LNCaP clone FGC (cell line): ENCODE data around the gene DNPH1.

Experiments
- DNase-seq: peaks from one replicate; pipeline ENCODE4 v3.0.0-alpha.2; 2011; ENCODE audit warnings: low read depth
- H3K4me3 ChIP-seq: 2 replicates; pipeline ENCODE4 v1.5.1; 2011; ENCODE audit warnings: mild to moderate bottlenecking, low read depth, low read length, control low read depth
- CTCF ChIP-seq: IDR thresholded peaks from 2 replicates; pipeline ENCODE4 v1.5.1; 2012; ENCODE audit warnings: mild to moderate bottlenecking; ENCODE audit not compliant: control insufficient read depth, insufficient read depth; ENCODE audit errors: extremely low read depth

DNPH1 gene

DNA sequence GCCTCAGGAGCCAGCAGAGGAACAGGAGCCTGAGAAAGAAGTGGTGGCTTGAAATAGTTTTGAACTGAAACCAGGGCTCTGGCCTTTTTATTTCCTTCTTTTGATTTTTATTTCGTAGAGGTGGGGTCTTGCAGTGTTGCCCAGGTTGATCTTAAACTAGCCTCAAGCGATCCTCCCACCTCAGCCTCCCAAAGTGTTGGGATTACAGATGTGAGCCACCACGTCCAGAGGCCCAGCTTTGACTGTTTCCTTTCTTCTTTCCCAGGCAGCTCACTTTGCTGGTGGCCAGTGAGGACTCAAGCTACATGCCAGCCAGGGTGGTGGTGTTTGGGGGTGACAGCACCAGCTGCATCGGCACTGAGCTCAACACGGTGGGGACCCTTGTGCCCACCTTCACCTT is 26.8 kb downstream of the DNPH1 start:
- no peak for TF ChIP-seq CTCF
- H3K4me3 ChIP-seq: no peak overlapping the region
- no peak for DNase-seq

DNA sequence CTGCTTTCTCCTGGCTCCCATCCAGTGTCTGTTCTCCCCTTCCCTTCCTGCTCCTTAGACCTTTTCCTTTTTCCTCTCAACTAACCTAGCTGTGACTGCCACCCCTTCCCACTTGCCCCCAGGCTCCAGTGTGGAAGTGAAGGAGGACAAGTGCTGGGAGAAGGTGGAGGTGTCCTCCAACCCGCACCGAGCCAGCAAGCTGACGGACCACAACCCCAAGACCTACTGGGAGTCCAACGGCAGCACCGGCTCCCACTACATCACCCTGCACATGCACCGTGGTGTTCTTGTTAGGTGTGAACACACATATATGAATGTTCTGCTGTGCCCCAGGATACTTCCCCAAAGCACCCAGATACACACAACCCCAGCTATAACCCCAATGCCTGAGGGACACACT is 28.7 kb downstream of the DNPH1 start:
- DNase-seq: no peak

DNA sequence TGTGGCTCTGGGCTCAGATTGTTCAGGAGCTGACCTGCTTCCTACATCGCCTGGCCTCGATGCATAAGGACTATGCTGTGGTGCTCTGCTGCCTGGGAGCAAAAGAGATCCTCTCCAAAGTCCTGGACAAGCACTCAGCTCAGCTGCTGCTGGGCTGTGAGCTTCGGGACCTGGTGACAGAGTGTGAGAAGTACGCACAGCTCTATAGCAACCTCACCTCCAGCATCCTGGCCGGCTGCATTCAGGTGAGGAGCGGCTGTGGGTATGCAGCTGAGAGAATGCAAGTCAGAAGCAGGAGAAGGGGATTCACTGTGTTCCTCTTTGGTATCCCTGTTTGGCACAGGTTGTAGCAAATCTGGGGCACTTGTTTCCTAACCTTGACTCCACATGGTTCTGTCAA is 29.4 kb downstream of the DNPH1 start:
- no peak overlapping the region for H3K4me3 ChIP-seq
- no peak for TF ChIP-seq CTCF
- DNase-seq: no peak

More for the DNA sequence above, 28.7 kb downstream of the DNPH1 start:
- TF ChIP-seq CTCF: no peak
- H3K4me3 ChIP-seq: no peak overlapping the region

- no peak for TF ChIP-seq CTCF
- no peak for DNase-seq
- no peak overlapping the region for H3K4me3 ChIP-seq
Observed at GRCh38 chr6:43196337-43196736, 32.9 kb downstream of the DNPH1 start.

- H3K4me3 ChIP-seq: no peak overlapping the region
- DNase-seq: no peak
- no peak for TF ChIP-seq CTCF
Observed at GRCh38 chr6:43193929-43194328, 35.4 kb downstream of the DNPH1 start.

DNA sequence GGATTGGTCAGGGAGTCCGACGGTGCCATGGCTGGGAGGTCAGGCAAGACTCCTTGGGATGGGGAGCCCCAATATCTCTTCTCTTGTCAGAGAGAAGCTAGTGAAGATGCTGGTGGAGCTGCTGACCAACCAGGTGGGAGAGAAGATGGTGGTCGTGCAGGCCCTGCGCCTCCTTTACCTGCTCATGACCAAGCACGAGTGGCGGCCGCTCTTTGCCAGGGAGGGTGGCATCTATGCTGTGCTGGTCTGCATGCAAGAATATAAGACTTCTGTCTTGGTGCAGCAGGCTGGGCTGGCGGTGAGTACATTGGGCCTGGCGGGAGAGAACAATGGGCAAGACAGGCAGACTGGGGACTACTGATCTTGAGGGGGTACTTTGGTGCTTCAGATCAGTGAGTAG is 36.4 kb downstream of the DNPH1 start:
- DNase-seq: no peak
- H3K4me3 ChIP-seq: no peak overlapping the region
- TF ChIP-seq CTCF: no peak

- H3K4me3 ChIP-seq: no peak overlapping the region
- no peak for TF ChIP-seq CTCF
- no peak for DNase-seq
Observed at GRCh38 chr6:43189776-43190304, 39.4 kb downstream of the DNPH1 start.
